ENCODE measurements around the gene ING5. TPM values are rescaled to one million over a fixed set of nuclear protein-coding genes. Genes with fewer than 3 reads are reported as not detected.
A peak's percentile ranks its signal among the peaks of the same experiment; 100 is the strongest.
"Not testable (repeated sequence)": the region's sequence is repeated elsewhere in the genome, so short reads cannot be mapped to it uniquely, and the experiment has no call there.

Gene ING5
- total RNA-seq, 1 experiment from 2014 or later = 45.2 TPM

- no peaks in the 10 kb centered on the region for H3K9me3 ChIP-seq
- DNase-seq = no peak
Measured at GRCh38 chr2:241724975-241725870, 23.4 kb downstream of the ING5 start.

GRCh38 chr2:241726459-241726858 is 24.6 kb downstream of the ING5 start:
- DNase-seq = no peak
- H3K9me3 ChIP-seq = no peaks in the 10 kb centered on the region
- peaks cover 16% of the 10 kb centered on the region for H3K36me3 ChIP-seq
- no peaks in the 10 kb centered on the region for H3K27me3 ChIP-seq
- no peak overlapping the region for H3K4me3 ChIP-seq

More at GRCh38 chr2:241724975-241725870, 23.4 kb downstream of the ING5 start:
- peaks cover 19% of the 10 kb centered on the region for H3K36me3 ChIP-seq
- H3K4me3 ChIP-seq = no peak overlapping the region
- H3K27me3 ChIP-seq = no peaks in the 10 kb centered on the region

- no peaks in the 10 kb centered on the region for H3K9me3 ChIP-seq
- no peaks in the 10 kb centered on the region for H3K27me3 ChIP-seq
- H3K36me3 ChIP-seq = peaks cover 6% of the 10 kb centered on the region
- DNase-seq = no peak
- no peak overlapping the region for H3K4me3 ChIP-seq
Measured at GRCh38 chr2:241728000-241728399, 26.2 kb downstream of the ING5 start.

GRCh38 chr2:241728627-241729026 is 26.8 kb downstream of the ING5 start:
- H3K36me3 ChIP-seq = peaks cover 4% of the 10 kb centered on the region; the same call in 1 of the 2 replicates
- H3K4me3 ChIP-seq = no peak overlapping the region
- H3K9me3 ChIP-seq = no peaks in the 10 kb centered on the region
- DNase-seq = no peak
- H3K27me3 ChIP-seq = no peaks in the 10 kb centered on the region

GRCh38 chr2:241729868-241730267 is 28.0 kb downstream of the ING5 start:
- Histone ChIP-seq H3K9me3 (no peaks in the 10 kb centered on the region), H3K27me3 (no peaks in the 10 kb centered on the region), H3K36me3 (peaks cover 4% of the 10 kb centered on the region; the same call in 1 of the 2 replicates), H3K4me3 (no peak overlapping the region)
- no peak for DNase-seq

GRCh38 chr2:241730671-241731293 is 28.9 kb downstream of the ING5 start:
- no peaks in the 10 kb centered on the region for H3K9me3 ChIP-seq
- no peaks in the 10 kb centered on the region for H3K27me3 ChIP-seq
- no peak overlapping the region for H3K4me3 ChIP-seq
- H3K36me3 ChIP-seq = peaks cover 8% of the 10 kb centered on the region; the same call in 1 of the 2 replicates
- no peak for DNase-seq

- H3K4me3 ChIP-seq, H3K9me3 ChIP-seq, H3K27me3 ChIP-seq: not testable (repeated sequence)
- H3K36me3 ChIP-seq = peaks cover 19% of the 10 kb centered on the region
- DNase-seq = peak; percentile 52
Measured at GRCh38 chr2:241732513-241733186, 30.8 kb downstream of the ING5 start.

- Histone ChIP-seq H3K27me3 (no peaks in the 10 kb centered on the region), H3K36me3 (peaks cover 24% of the 10 kb centered on the region), H3K4me3 (peak overlapping the region; percentile 88), H3K9me3 (no peaks in the 10 kb centered on the region)
- no peak for DNase-seq
Measured at GRCh38 chr2:241733391-241734207, 31.8 kb downstream of the ING5 start.

- H3K27me3 ChIP-seq = no peaks in the 10 kb centered on the region
- DNase-seq = no peak
- peak overlapping the region; percentile 88 for H3K4me3 ChIP-seq
- H3K9me3 ChIP-seq = no peaks in the 10 kb centered on the region
- H3K36me3 ChIP-seq = peaks cover 24% of the 10 kb centered on the region
Measured at GRCh38 chr2:241734208-241734466, 32.3 kb downstream of the ING5 start.

GRCh38 chr2:241734467-241735208 is 32.8 kb downstream of the ING5 start, which contains the start of gene D2HGDH:
TSS of gene D2HGDH (plus strand) at chr2:241734630. CDS start at chr2:241735225, 595 bp downstream.
- Histone ChIP-seq H3K27me3 (no peaks in the 10 kb centered on the region), H3K9me3 (no peaks in the 10 kb centered on the region), H3K36me3 (peaks cover 28% of the 10 kb centered on the region), H3K4me3 (peak within 1 kb of the TSS; percentile 88)
- DNase-seq = peak; percentile 84

GRCh38 chr2:241736111-241736510 is 34.3 kb downstream of the ING5 start:
- Histone ChIP-seq H3K36me3 (peaks cover 32% of the 10 kb centered on the region), H3K27me3 (no peaks in the 10 kb centered on the region), H3K9me3 (no peaks in the 10 kb centered on the region), H3K4me3 (no peak overlapping the region; the same call in 1 of the 2 replicates)
- DNase-seq = no peak

GRCh38 chr2:241738040-241738686 is 36.3 kb downstream of the ING5 start:
- Histone ChIP-seq H3K27me3 (no peaks in the 10 kb centered on the region), H3K9me3 (no peaks in the 10 kb centered on the region), H3K4me3 (no peak overlapping the region), H3K36me3 (peaks cover 32% of the 10 kb centered on the region)
- no peak for DNase-seq

- Histone ChIP-seq H3K9me3 (no peaks in the 10 kb centered on the region), H3K27me3 (no peaks in the 10 kb centered on the region), H3K4me3 (no peak overlapping the region), H3K36me3 (peaks cover 41% of the 10 kb centered on the region)
- no peak for DNase-seq
Measured at GRCh38 chr2:241739177-241739576, 37.3 kb downstream of the ING5 start.

- DNase-seq = peak; percentile 21
- H3K27me3 ChIP-seq = no peaks in the 10 kb centered on the region
- H3K36me3 ChIP-seq = peaks cover 46% of the 10 kb centered on the region
- no peaks in the 10 kb centered on the region for H3K9me3 ChIP-seq
- H3K4me3 ChIP-seq = no peak overlapping the region
Measured at GRCh38 chr2:241739651-241740050, 37.8 kb downstream of the ING5 start.

- Histone ChIP-seq H3K9me3 (no peaks in the 10 kb centered on the region), H3K27me3 (no peaks in the 10 kb centered on the region), H3K4me3 (no peak overlapping the region), H3K36me3 (peaks cover 53% of the 10 kb centered on the region)
- no peak for DNase-seq
Measured at GRCh38 chr2:241741016-241741415, 39.2 kb downstream of the ING5 start.

Data from MG63 (cell line).